C4-2B (cell line): ENCODE measurements around the gene PCDHB9.
"Not testable (repeated sequence)": the region's sequence is repeated elsewhere in the genome, so short reads cannot be mapped to it uniquely, and the experiment has no call there.

Source experiments
- ZFX ChIP-seq: fragments of 450-650 bp; IDR thresholded peaks from 2 replicates; pipeline ENCODE4 v1.6.1; 2017
- TF ChIP-seq, protein P1 (sequence below): fragments of 450-650 bp; conservative IDR thresholded peaks from 2 replicates; pipeline ENCODE4 v1.5.1; 2017; ENCODE audit warnings: mild to moderate bottlenecking

DNA sequence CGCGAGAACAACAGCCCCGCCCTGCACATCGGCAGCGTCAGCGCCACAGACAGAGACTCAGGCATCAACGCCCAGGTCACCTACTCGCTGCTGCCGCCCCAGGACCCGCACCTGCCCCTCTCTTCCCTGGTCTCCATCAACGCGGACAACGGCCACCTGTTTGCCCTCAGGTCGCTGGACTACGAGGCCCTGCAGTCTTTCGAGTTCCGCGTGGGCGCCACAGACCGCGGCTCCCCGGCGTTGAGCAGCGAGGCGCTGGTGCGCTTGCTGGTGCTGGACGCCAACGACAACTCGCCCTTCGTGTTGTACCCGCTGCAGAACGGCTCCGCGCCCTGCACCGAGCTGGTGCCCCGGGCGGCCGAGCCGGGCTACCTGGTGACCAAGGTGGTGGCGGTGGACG is 35.3 kb upstream of the PCDHB9 start:
- TF ChIP-seq, protein P1, sequence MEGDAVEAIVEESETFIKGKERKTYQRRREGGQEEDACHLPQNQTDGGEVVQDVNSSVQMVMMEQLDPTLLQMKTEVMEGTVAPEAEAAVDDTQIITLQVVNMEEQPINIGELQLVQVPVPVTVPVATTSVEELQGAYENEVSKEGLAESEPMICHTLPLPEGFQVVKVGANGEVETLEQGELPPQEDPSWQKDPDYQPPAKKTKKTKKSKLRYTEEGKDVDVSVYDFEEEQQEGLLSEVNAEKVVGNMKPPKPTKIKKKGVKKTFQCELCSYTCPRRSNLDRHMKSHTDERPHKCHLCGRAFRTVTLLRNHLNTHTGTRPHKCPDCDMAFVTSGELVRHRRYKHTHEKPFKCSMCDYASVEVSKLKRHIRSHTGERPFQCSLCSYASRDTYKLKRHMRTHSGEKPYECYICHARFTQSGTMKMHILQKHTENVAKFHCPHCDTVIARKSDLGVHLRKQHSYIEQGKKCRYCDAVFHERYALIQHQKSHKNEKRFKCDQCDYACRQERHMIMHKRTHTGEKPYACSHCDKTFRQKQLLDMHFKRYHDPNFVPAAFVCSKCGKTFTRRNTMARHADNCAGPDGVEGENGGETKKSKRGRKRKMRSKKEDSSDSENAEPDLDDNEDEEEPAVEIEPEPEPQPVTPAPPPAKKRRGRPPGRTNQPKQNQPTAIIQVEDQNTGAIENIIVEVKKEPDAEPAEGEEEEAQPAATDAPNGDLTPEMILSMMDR = not testable (repeated sequence)
- TF ChIP-seq ZFX = not testable (repeated sequence)
